Endothelial cell of umbilical vein (primary cell): ENCODE results near the gene MAN1A2. TPM values are rescaled to one million over a fixed set of nuclear protein-coding genes. Genes with fewer than 3 reads are reported as not detected.

Experiments used
- BruUV-seq: library from RNA; stranded (reverse); fragments of 400-500 nt; replicated peaks from 2 replicates; lab custom pipeline; 2021; lab: Mats Ljungman, UMichigan
- CTCF ChIA-PET: fragments of 300-600, 350-600 bp; sonication (Branson Sonifier 250); formaldehyde crosslinking; loops from one replicate; lab custom pipeline; 2021; ENCODE audit warnings: antibody characterized with exemption, inconsistent platforms; lab: Charles Lee
- POLR2A ChIA-PET: fragments of 300-600, 350-600 bp; sonication (Branson Sonifier 250); formaldehyde crosslinking; loops from one replicate; lab custom pipeline; 2021; ENCODE audit warnings: antibody characterized with exemption, inconsistent platforms; lab: Charles Lee
- DNase-seq: peaks from one replicate; pipeline ENCODE4 v3.0.0-alpha.2; 2011; ENCODE audit warnings: low read depth, low spot score
- FAIRE-seq: peaks from 2 replicates; lab custom pipeline; 2011; peaks lifted over from hg19 to GRCh38; lab: Jason Lieb, UNC
- H2AFZ ChIP-seq: 2 replicates; pipeline ENCODE4 v1.6.0; 2012; ENCODE audit warnings: low read depth, low read length, control low read depth, inconsistent platforms
- H3K27ac ChIP-seq: 2 replicates; pipeline ENCODE4 v1.5.1; 2011; ENCODE audit warnings: low read depth, mild to moderate bottlenecking, control low read depth, low read length, moderate library complexity; ENCODE audit not compliant: insufficient read depth
- H3K27me3 ChIP-seq, 2 experiments: 2 replicates each; pipeline versions ENCODE4 v1.6.0 to v1.6.1; 2011; ENCODE audit warnings: low read length in 2 of 2, mixed read lengths in 1 of 2; ENCODE audit not compliant: control insufficient read depth in 2 of 2, insufficient read depth in 2 of 2
- H3K36me3 ChIP-seq, 2 experiments: 2 replicates in 1 of 2; 3 replicates in 1 of 2; pipeline ENCODE4 v1.5.1; 2011; ENCODE audit warnings: low read length in 2 of 2, mild to moderate bottlenecking in 1 of 2, moderate library complexity in 1 of 2; ENCODE audit not compliant: control insufficient read depth in 2 of 2, insufficient read depth in 2 of 2; ENCODE audit errors: extremely low read depth in 1 of 2
- H3K4me1 ChIP-seq: 3 replicates; pipeline ENCODE4 v1.5.1; 2011; ENCODE audit warnings: mild to moderate bottlenecking, low read length; ENCODE audit not compliant: control insufficient read depth, insufficient read depth; ENCODE audit errors: extremely low read depth
- H3K4me2 ChIP-seq: 2 replicates; pipeline ENCODE4 v1.6.1; 2011; ENCODE audit warnings: low read length, control low read depth, mixed read lengths; ENCODE audit not compliant: insufficient read depth
- H3K4me3 ChIP-seq, 3 experiments: fragments of 200-600 bp in 1 of 3; sonication (generic), shearing (Covaris generic) in 1 of 3; replicated peaks in 1 of 3; 2 replicates each; pipeline ENCODE4 v1.5.1; 2011 to 2016; ENCODE audit warnings: control low read depth in 3 of 3, low read length in 3 of 3, mild to moderate bottlenecking in 2 of 3, inconsistent platforms in 1 of 3, low read depth in 1 of 3, moderate library complexity in 1 of 3; ENCODE audit not compliant: insufficient read depth in 1 of 3
- H3K79me2 ChIP-seq: 2 replicates; pipeline ENCODE4 v1.6.0; 2012; ENCODE audit warnings: low read length, inconsistent platforms; ENCODE audit not compliant: control insufficient read depth, insufficient read depth
- H3K9ac ChIP-seq: replicated peaks from 2 replicates; pipeline ENCODE3; 2011; ENCODE audit warnings: low read length, control low read depth; ENCODE audit not compliant: insufficient read depth; ENCODE audit errors: extremely low read depth
- H3K9me1 ChIP-seq: replicated peaks from 3 replicates; pipeline ENCODE4 v1.6.0; 2011; ENCODE audit warnings: mild to moderate bottlenecking, low read length; ENCODE audit not compliant: control insufficient read depth, insufficient read depth; ENCODE audit errors: extremely low read depth
- H3K9me3 ChIP-seq: replicated peaks from 2 replicates; pipeline ENCODE4 v1.5.1; 2012; ENCODE audit warnings: low read length, inconsistent platforms; ENCODE audit not compliant: control insufficient read depth, insufficient read depth
- H4K20me1 ChIP-seq: replicated peaks from 2 replicates; pipeline ENCODE3; 2011; ENCODE audit warnings: mild to moderate bottlenecking, low read length; ENCODE audit not compliant: control insufficient read depth, insufficient read depth; ENCODE audit errors: extremely low read depth
- EZH2 ChIP-seq: IDR thresholded peaks from 2 replicates; pipeline ENCODE4 v1.6.1; 2012; ENCODE audit warnings: borderline replicate concordance, low read depth, mild to moderate bottlenecking, moderate library complexity, low read length, inconsistent platforms; ENCODE audit not compliant: severe bottlenecking
- FOS ChIP-seq: IDR thresholded peaks from 2 replicates; pipeline ENCODE4 v1.6.1; 2011; ENCODE audit warnings: mild to moderate bottlenecking, low read length, moderate library complexity, borderline replicate concordance; ENCODE audit not compliant: insufficient read depth
- GATA2 ChIP-seq: IDR thresholded peaks from 2 replicates; pipeline ENCODE4 v1.7.0; 2011; ENCODE audit warnings: low read depth, mild to moderate bottlenecking, moderate library complexity, mixed read lengths, low read length; ENCODE audit not compliant: insufficient read length, insufficient read depth
- JUN ChIP-seq: IDR thresholded peaks from 2 replicates; pipeline ENCODE4 v1.6.1; 2011; ENCODE audit warnings: borderline replicate concordance, low read depth; ENCODE audit not compliant: insufficient read length, insufficient read depth
- MYC ChIP-seq: IDR thresholded peaks from one replicate; pipeline ENCODE4 v1.6.1; 2011; ENCODE audit warnings: mild to moderate bottlenecking, low read depth, low read length
- POLR2A ChIP-seq: IDR thresholded peaks from 2 replicates; pipeline ENCODE4 v1.6.1; 2012; ENCODE audit warnings: low read depth, mild to moderate bottlenecking, control low read depth, low read length
- POLR2AphosphoS5 ChIP-seq: IDR thresholded peaks from 2 replicates; pipeline ENCODE4 v1.6.1; 2012; ENCODE audit warnings: low read depth, mild to moderate bottlenecking, control low read depth, low read length, moderate library complexity; ENCODE audit not compliant: insufficient read depth
- dilution Hi-C: fragments of 300-500 bp; cut with MboI; formaldehyde crosslinking; loops from one replicate; pipeline ENCODE4 v1.15.0; 2019; ENCODE audit warnings: low sequenced_read_pairs; ENCODE audit not compliant: extremely low pct_ligation_motif_present
- intact Hi-C: fragments of 100-400 bp; cut with micrococcal nuclease; formaldehyde crosslinking; loops from one replicate; pipeline ENCODE4 v1.10.0; 2022
- polyA plus RNA-seq, 4 experiments: library from polyadenylated mRNA; depleted of rRNA in 3 of 4; stranded (reverse) in 3 of 4; unstranded in 1 of 4; fragments of >200 nt; gene quantifications; 2 replicates each; pipeline versions ENCODE4 v1.2.1 to v1.2.3, GENCODE V29; 2011 to 2012; ENCODE audit warnings: missing spikeins in 1 of 4
- total RNA-seq: library from RNA; stranded (reverse); gene quantifications from 2 replicates; pipeline ENCODE4 v1.2.3, GENCODE V29; 2021
- TF ChIP-seq, protein P1 (sequence below): IDR thresholded peaks from 2 replicates; pipeline ENCODE4 v1.6.1; 2011; ENCODE audit not compliant: insufficient read depth, insufficient read length
- TF ChIP-seq, protein P2 (sequence below), 2 donors: IDR thresholded peaks; 1 replicate in 1 of 2; 2 replicates in 1 of 2; pipeline ENCODE4 v1.5.1; 2011; ENCODE audit warnings: low read length in 2 of 2, mild to moderate bottlenecking in 2 of 2, moderate library complexity in 2 of 2, control low read depth in 1 of 2, inconsistent platforms in 1 of 2, low read depth in 1 of 2; ENCODE audit not compliant: insufficient read depth in 1 of 2; ENCODE audit errors: extremely low read depth in 1 of 2

MAN1A2 gene
- total and polyA plus RNA-seq, 2 donors (not counting 3 experiments of a cell fraction or from before 2014, with no cell fraction given): 13.5 to 36.2 TPM

DNA sequence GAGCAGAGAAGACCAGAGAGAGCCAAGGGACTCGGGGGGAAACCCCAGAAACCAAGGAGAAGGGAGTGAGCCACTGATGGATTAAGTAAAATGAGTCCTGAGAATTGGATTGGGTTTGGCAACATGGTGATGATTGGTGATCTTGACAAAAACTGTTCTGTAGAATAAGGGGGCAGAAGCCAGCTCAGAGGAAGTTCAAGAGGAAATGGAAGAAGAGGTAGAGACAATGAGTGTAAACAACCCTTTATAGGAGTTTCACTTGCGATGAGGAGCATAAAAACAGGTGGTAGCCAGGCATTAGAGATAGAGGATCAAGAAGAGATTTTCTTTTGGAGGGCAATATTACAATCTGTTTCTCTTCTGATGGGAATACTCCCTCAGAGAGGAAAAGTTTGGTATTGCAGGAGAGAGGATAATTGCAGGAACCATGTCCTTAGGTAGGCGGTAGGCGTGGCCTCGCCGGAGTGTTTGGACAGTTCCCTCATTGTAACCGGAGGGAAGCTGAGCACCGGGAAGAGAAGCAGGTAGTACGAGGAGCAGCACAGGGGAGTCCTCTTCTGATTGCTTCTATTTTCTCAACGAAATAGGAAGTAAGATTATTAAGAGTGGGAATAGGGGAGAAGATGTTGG, 170.2 kb downstream of the MAN1A2 start:
- H3K36me3 ChIP-seq: no peaks in the 10 kb centered on the region
- dilution Hi-C loops: loop anchor here (25.0 kb wide), 1 partner anchor 225 kb away; no protein-coding TSS in a partner anchor
- TF ChIP-seq JUN: no peak
- H3K4me3 ChIP-seq: no peak overlapping the region
- no peaks in the 10 kb centered on the region for H3K79me2 ChIP-seq
- no peaks in the 10 kb centered on the region for H3K9me3 ChIP-seq
- H4K20me1 ChIP-seq: no peaks in the 10 kb centered on the region
- intact Hi-C loops: loop anchor here (5.0 to 10.0 kb wide), 2 partner anchors 70 to 473 kb away; partner anchors contain the start of genes TENT5C and TTF2
- ChIA-PET POLR2A (no interaction called here), CTCF (interaction anchor here (13.9 kb wide), 1 partner anchor 219 kb away, joined by 398 read pairs; no protein-coding TSS in a partner anchor)
- FAIRE-seq: no peak
- BruUV-seq: no TSS peak
- no peaks in the 10 kb centered on the region for H3K4me1 ChIP-seq
- H3K9ac ChIP-seq: no peak overlapping the region
- no peak overlapping the region for H3K27ac ChIP-seq
- H3K4me2 ChIP-seq: no peak overlapping the region
- H3K27me3 ChIP-seq: peaks cover 2% of the 10 kb centered on the region in 2 experiments
- DNase-seq: no peak
- no peaks in the 10 kb centered on the region for H3K9me1 ChIP-seq
- H2AFZ ChIP-seq: no peak overlapping the region

DNA sequence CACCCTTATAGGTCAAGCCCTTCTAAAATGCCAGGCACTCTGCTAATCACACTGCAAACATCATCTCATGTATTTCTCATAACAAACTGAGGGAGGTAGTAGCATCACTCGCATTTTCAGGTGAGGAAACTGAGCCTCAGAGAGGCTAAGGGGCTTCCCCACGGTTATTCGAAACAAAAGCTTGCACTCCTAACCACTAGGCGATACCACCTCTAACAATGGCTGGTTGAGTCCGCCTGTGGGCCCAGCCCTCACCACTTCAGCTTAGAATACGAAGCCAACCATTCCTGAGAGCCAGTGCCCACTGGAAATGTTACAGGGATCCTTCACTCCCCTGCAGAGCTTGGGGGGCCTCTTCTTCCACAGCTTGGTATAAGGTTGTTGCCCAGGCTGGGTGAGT, 173.3 kb downstream of the MAN1A2 start:
- Histone ChIP-seq H3K9me3 (no peaks in the 10 kb centered on the region), H3K9me1 (no peaks in the 10 kb centered on the region), H4K20me1 (no peaks in the 10 kb centered on the region), H3K27me3 (peaks cover 2 to 4% of the 10 kb centered on the region in 2 experiments), H2AFZ (no peak overlapping the region), H3K79me2 (no peaks in the 10 kb centered on the region), H3K36me3 (no peaks in the 10 kb centered on the region), H3K9ac (no peak overlapping the region), H3K4me1 (no peaks in the 10 kb centered on the region), H3K4me3 (no peak overlapping the region), H3K27ac (no peak overlapping the region), H3K4me2 (no peak overlapping the region)
- ChIA-PET CTCF (interaction anchor here (1.2 to 13.9 kb wide), 2 partner anchors 28 to 216 kb away, joined by 4 to 398 read pairs; no protein-coding TSS in a partner anchor), POLR2A (no interaction called here)
- intact Hi-C loops (no loop called here), dilution Hi-C loops (loop anchor here (25.0 kb wide), 1 partner anchor 222 kb away; no protein-coding TSS in a partner anchor)
- BruUV-seq: no TSS peak
- DNase-seq (no peak), FAIRE-seq (no peak)
- TF ChIP-seq FOS: no peak
- TF ChIP-seq, protein P1, sequence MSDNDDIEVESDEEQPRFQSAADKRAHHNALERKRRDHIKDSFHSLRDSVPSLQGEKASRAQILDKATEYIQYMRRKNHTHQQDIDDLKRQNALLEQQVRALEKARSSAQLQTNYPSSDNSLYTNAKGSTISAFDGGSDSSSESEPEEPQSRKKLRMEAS: no peak
- no peak for TF ChIP-seq POLR2A
- no peak for TF ChIP-seq EZH2
- TF ChIP-seq JUN: no peak
- no peak for TF ChIP-seq MYC
- no peak for TF ChIP-seq POLR2AphosphoS5
- TF ChIP-seq, protein P2, sequence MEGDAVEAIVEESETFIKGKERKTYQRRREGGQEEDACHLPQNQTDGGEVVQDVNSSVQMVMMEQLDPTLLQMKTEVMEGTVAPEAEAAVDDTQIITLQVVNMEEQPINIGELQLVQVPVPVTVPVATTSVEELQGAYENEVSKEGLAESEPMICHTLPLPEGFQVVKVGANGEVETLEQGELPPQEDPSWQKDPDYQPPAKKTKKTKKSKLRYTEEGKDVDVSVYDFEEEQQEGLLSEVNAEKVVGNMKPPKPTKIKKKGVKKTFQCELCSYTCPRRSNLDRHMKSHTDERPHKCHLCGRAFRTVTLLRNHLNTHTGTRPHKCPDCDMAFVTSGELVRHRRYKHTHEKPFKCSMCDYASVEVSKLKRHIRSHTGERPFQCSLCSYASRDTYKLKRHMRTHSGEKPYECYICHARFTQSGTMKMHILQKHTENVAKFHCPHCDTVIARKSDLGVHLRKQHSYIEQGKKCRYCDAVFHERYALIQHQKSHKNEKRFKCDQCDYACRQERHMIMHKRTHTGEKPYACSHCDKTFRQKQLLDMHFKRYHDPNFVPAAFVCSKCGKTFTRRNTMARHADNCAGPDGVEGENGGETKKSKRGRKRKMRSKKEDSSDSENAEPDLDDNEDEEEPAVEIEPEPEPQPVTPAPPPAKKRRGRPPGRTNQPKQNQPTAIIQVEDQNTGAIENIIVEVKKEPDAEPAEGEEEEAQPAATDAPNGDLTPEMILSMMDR (IDR thresholded peaks at IDR 0.05; ENCODE audit: extremely low read depth in 1 of 2, insufficient read depth in 1 of 2, low read depth in 1 of 2, low read length in 2 of 2): no peak
- no peak for TF ChIP-seq GATA2
